Activated naive CD8-positive, alpha-beta T cell treated with anti-CD3 and anti-CD28 coated beads for 36 hours (primary cell): ENCODE results near the gene BTG2. TPM values are rescaled to one million over a fixed set of nuclear protein-coding genes. Genes with fewer than 3 reads are reported as not detected.
A peak's percentile ranks its signal among the peaks of the same experiment; 100 is the strongest.
"Not testable (repeated sequence)": the region's sequence is repeated elsewhere in the genome, so short reads cannot be mapped to it uniquely, and the experiment has no call there.

Experiments
- DNase-seq: peaks from one replicate; pipeline ENCODE4 v3.0.0; 2021
- H3K27ac Mint-ChIP-seq: one replicate; pipeline ENCODE4 v1.8.0; 2022; ENCODE audit warnings: mild to moderate bottlenecking, moderate library complexity, mixed read lengths
- H3K27me3 Mint-ChIP-seq: one replicate; pipeline ENCODE4 v1.8.0; 2022; ENCODE audit warnings: mild to moderate bottlenecking, mixed read lengths
- H3K36me3 Mint-ChIP-seq: one replicate; pipeline ENCODE4 v1.8.0; 2021; ENCODE audit warnings: mild to moderate bottlenecking, mixed read lengths
- H3K4me1 Mint-ChIP-seq: one replicate; pipeline ENCODE4 v1.8.0; 2021; ENCODE audit warnings: mixed read lengths
- H3K4me3 Mint-ChIP-seq: one replicate; pipeline ENCODE4 v1.8.0; 2022; ENCODE audit warnings: mild to moderate bottlenecking, moderate library complexity, mixed read lengths
- H3K9me3 Mint-ChIP-seq: one replicate; pipeline ENCODE4 v1.8.0; 2022; ENCODE audit warnings: mixed read lengths
- total RNA-seq, 2 experiments: library from RNA; stranded (reverse); gene quantifications; one replicate each; pipeline ENCODE4 v1.2.3, GENCODE V29; 2021

Gene BTG2
- total RNA-seq, 2 experiments from 2014 or later: 74.7 to 81.2 TPM

DNA sequence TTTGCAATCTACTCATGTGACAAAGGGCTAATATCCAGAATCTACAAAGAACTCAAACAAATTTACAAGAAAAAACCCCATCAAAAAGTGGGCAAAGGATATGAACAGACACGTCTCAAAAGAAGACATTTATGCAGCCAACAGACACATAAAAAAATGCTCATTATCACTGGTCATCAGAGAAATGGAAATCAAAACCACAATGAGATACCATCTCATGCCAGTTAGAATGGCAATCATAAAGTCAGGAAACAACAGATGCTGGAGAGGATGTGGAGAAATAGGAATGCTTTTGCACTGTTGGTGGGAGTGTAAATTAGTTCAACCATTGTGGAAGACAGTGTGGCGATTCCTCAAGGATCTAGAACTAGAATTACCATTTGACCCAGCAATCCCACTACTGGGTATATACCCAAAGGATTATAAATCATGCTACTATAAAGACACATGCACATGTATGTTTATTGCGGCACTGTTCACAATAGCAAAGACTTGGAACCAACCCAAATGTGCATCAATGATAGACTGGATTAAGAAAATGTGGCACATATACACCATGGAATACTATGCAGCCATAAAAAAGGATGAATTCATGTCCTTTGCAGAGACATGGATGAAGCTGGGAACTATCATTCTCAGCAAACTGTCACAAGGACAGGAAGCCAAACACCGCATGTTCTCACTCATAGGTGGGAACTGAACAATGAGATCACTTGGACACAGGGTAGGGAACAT is 8.9 kb downstream of the BTG2 start:
- DNase-seq, H3K27ac Mint-ChIP-seq, H3K27me3 Mint-ChIP-seq, H3K4me3 Mint-ChIP-seq, H3K9me3 Mint-ChIP-seq: not testable (repeated sequence)
- H3K4me1 Mint-ChIP-seq: peaks cover 40% of the 10 kb centered on the region
- peaks cover 37% of the 10 kb centered on the region for H3K36me3 Mint-ChIP-seq

DNA sequence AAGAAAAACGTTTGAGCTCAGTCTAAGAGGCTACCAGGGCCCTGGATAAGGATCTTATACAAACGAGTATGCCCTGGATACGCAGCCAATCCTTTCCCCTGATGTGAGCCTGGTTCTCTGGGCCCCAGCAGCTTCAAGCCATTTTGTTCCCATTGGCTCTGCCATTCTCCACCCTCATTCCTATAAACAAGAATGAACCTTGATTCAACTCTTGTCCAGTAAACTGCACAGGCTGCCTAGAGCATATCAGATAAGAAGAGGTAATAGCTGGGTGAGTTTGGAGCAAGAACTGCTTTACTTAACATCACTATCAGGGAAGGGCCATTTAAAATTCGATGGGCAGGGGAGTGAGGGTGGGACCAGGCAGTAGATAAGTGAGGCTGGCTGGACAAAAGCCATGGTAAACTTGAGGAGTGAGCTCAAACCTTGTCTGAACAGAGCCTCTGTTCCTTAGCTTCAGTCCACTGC is 11.3 kb downstream of the BTG2 start:
- Mint-ChIP-seq H3K27ac (peak overlapping the region; percentile 9), H3K4me3 (no peak overlapping the region), H3K9me3 (peaks cover 2% of the 10 kb centered on the region), H3K27me3 (no peaks in the 10 kb centered on the region), H3K4me1 (peaks cover 36% of the 10 kb centered on the region), H3K36me3 (peaks cover 25% of the 10 kb centered on the region)
- no peak for DNase-seq

DNA sequence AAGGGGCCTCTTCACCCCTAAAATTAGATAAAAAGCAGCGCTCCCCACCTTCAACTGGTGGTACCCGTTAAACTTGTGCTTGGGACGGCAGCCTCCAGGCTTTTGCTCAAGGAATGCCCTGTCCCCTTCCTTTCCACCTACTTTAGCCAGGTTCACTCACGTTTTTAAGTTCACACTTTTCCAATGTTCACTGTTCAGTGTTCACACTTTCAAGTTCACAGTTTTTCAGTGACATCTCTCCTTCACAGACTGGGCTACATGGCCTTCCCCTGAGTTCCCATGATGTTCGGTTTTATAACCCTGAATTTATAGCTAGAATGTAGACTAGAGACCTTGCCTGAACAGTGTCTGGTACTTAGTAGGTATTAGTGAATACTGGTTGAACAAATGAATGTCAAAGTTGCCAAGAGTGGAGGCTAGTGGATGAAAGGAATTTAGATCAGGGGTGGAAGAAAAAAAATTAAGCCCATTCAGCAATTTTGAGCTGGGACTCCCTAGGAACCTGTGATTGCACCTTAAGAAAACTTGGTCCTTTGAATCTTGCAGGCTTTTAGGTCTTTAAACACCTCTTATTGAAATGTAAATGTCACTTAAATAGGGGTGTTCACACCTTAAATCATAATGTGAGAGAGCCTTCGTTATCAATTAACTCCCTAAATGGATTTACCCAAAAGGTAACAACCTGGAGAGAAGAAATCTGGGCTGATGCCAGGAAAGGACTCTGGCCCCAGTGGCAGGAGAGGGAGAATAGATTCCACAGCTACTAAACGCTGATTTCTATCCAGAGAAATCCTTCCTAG is 12.3 kb downstream of the BTG2 start:
- Mint-ChIP-seq H3K36me3 (peaks cover 25% of the 10 kb centered on the region), H3K4me1 (peaks cover 44% of the 10 kb centered on the region), H3K27ac (no peak overlapping the region), H3K27me3 (no peaks in the 10 kb centered on the region), H3K4me3 (no peak overlapping the region), H3K9me3 (peaks cover 2% of the 10 kb centered on the region)
- DNase-seq: no peak

DNA sequence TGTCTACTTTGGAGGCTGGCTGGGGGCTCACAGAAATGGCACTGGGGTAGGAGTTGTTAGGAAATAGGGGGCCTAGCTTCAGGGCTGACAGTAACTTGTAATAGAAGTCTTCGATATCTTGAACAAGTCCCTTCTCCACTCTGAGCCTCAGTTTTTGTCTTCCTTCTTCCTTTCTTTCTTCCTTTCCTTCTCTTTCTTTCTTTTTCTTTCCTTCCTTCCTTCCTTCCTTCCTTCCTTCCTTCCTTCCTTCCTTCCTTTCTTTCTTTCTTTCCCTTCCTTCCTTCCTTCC is 12.9 kb downstream of the BTG2 start:
- Mint-ChIP-seq H3K36me3 (peaks cover 22% of the 10 kb centered on the region), H3K27me3 (no peaks in the 10 kb centered on the region), H3K9me3 (peaks cover 2% of the 10 kb centered on the region), H3K4me3 (no peak overlapping the region), H3K27ac (no peak overlapping the region), H3K4me1 (peaks cover 50% of the 10 kb centered on the region)
- DNase-seq: no peak

DNA sequence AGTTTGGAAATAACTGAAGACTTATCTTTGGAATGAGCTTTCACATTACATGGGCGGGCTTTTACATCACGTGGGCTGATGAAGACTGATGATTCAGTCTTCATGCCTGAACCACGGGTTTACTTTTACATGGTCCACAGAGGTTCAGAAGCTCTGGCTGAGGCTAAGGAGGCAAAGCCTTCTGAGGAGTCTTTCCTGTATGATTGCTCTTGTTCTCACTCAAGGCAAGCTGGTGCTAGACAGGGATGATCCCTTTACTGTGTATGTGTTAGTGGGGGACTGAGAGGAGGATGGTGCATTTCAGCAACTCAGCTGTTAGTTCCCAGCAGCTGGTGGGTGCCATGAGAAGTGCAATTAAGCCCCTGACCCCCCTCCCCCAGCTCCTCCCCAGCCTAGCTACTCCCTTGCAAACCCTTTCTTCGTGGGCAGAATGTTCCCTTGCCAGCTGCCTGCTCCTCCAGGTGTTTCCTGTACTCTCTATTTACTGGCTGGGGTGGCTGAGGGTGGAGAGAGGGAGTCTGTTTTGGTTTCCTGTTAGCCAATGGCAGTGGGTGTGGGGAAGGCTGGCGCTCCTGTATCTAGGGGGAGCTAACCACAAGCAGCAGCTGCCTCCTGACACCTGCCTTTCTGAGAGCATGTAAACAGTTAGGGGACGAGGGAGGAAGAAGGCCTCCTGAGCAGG is 15.4 kb downstream of the BTG2 start:
- Mint-ChIP-seq H3K27ac (peak overlapping the region; percentile 54), H3K4me3 (peak overlapping the region; percentile 16), H3K4me1 (peaks cover 67% of the 10 kb centered on the region), H3K27me3 (no peaks in the 10 kb centered on the region), H3K36me3 (peaks cover 2% of the 10 kb centered on the region), H3K9me3 (no peaks in the 10 kb centered on the region)
- DNase-seq: peak; percentile 58

DNA sequence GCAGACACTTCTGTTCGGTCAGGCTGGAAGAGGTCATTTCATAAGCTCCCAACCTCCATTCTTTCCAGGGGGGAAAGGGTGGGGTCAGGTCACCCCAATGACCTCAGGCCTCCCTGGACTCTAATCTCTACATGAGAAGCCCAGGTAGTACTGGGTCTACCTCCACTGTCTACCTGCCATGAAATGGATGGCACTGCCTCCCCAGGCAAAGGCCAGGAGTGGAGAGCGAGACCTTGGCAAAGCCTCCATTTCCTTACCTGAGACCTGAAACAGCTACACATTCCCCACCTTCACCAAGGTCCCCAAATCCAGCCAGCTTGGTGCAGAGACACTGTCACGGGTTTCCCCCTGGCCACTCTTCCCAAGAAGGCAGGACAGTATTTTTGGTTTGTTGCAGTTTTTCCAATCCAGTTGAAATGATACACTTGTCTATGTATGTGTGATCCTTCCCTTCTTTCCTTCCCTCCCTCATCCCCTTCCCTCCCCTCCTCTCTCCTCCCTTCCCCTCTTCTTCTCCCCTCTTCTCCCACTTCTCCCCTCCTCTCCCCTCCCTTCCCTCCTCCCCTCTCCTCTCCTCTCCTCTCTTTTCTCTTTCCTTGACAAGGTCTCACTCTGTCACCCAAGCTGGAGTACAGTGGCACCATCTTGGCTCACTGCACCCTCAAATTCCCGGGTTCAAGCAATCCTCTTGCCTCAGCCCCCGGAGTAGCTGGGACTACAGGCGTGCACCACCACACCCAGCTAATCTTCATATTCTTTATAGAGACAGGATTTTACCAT is 16.1 kb downstream of the BTG2 start:
- Mint-ChIP-seq H3K9me3 (no peaks in the 10 kb centered on the region), H3K4me1 (peaks cover 74% of the 10 kb centered on the region), H3K36me3 (no peaks in the 10 kb centered on the region), H3K4me3 (peak overlapping the region; percentile 16), H3K27ac (peak overlapping the region; percentile 57), H3K27me3 (no peaks in the 10 kb centered on the region)
- DNase-seq: no peak

DNA sequence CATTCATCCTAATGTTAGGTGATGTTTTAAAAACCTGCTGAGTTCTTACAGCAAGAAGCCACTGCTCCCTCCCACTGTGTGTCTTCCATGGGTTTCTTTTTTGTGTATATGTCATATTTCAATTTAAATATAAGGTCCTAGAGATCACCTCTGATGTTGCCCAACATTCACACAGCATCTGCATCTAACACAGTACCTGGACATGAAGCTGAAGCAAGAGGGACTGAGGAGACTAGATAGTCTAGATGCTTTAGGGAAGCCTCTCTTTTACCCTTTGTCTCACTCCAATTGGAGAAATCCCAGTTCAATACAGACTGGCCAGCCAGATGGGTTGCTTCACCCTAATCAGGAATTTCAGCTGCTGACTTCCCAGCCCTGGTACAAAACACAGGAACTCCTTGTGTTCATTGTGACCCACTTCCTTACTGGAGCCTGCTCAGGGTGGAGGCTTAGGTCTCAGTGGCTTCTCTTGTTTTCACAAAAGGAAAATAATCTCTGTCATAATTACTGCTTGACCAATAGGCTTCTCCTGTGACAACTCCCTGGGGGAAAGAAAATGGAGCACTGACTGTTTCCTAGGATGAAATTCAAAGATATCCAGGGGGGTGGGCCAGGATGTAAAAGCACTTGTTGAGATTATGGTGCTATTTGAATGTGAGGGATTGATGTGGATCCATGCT is 17.3 kb downstream of the BTG2 start:
- H3K27me3 Mint-ChIP-seq: no peaks in the 10 kb centered on the region
- H3K27ac Mint-ChIP-seq: peak overlapping the region; percentile 75
- H3K4me3 Mint-ChIP-seq: no peak overlapping the region
- no peaks in the 10 kb centered on the region for H3K9me3 Mint-ChIP-seq
- no peaks in the 10 kb centered on the region for H3K36me3 Mint-ChIP-seq
- peaks cover 77% of the 10 kb centered on the region for H3K4me1 Mint-ChIP-seq
- no peak for DNase-seq

DNA sequence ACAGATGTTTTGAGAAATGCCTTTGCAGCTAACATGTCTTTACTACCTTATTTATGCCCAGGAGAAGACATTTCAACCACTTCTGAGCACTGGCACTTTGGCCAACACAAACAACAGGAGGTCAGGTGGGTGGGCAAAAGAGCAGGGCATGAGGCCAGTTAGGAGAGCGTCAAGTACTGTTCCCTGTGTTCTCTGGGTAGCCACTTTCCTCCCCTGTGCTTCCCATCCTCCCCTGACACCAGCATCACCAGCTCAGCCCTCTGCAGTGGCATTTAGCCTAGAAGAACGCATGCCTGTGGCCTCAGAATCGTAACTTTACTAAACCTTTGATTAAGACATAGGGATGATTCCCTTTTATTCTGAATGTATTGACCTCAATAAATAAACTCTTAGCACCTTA is 18.3 kb downstream of the BTG2 start:
- Mint-ChIP-seq H3K4me1 (peaks cover 86% of the 10 kb centered on the region), H3K27me3 (no peaks in the 10 kb centered on the region), H3K27ac (peak overlapping the region; percentile 75), H3K4me3 (peak overlapping the region; percentile 48), H3K36me3 (no peaks in the 10 kb centered on the region), H3K9me3 (no peaks in the 10 kb centered on the region)
- DNase-seq: no peak

DNA sequence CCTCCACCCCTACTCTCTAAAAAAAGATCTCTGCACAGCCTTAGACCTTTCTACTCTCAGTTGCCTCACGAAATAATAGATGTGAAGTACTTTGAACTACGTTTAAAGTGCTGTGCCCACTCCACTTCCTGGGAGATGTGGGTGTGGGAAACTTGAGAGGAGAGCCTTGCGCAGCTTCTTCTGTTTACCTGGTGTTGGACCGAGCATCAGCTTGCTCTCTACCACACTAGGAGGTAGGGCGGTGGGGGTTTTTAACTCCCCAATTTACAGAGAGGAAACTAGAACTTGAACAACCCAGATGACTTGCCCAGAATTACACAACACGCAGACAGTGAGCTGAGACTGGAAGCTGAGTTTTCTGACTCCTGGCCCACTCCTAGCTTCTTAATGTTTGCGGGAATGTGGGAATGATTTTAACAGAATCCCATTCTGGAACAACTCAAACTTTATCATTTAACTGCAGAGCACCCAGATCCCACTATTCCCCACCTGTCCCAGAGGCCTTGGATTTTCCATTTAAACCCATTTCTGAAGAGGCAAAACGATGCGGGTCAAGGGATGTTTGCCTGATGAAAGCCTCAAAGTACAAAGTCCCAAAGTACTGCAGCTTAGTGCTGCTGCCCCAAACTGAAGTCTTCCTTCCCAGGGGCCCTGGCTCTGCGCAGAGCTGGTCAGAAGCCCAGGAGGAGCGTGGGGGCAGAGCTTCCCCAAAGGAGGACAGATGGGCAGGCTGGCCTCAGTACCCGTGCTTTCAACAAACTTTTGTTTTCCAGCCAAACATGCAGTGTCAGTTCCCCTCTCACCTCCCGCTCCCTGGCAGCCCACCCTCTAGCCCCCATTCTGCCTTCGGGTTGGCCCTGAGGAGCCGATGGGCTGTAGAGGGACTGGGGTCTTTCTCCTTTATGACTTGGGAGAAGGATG is 19.0 kb downstream of the BTG2 start:
- Mint-ChIP-seq H3K36me3 (no peaks in the 10 kb centered on the region), H3K4me3 (peak overlapping the region; percentile 50), H3K27me3 (no peaks in the 10 kb centered on the region), H3K9me3 (no peaks in the 10 kb centered on the region), H3K4me1 (peaks cover 85% of the 10 kb centered on the region), H3K27ac (peak overlapping the region; percentile 75)
- DNase-seq: peak; percentile 45

DNA sequence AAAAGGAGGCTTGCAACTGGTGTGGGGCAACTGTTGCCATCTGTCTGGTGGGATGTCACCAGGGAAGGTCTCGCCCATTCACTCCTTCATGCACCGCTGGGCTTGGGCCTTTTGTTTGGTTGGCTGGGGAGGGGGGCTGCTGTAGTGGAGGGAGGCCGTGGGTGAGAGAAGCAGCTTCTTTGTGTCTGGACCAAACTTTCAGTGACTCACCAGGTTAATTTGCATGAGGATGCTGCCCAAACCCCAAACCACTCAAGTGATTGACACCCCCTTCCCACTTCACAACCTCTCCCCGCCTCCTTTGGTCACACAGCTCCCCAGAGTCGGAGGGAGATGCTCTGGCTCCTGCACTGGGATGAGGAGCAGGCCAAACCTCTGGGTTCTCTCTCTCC is 19.7 kb downstream of the BTG2 start:
- Mint-ChIP-seq H3K36me3 (no peaks in the 10 kb centered on the region), H3K9me3 (no peaks in the 10 kb centered on the region), H3K4me3 (peak overlapping the region; percentile 50), H3K4me1 (peaks cover 81% of the 10 kb centered on the region), H3K27ac (peak overlapping the region; percentile 69), H3K27me3 (no peaks in the 10 kb centered on the region)
- peak; percentile 69 for DNase-seq

DNA sequence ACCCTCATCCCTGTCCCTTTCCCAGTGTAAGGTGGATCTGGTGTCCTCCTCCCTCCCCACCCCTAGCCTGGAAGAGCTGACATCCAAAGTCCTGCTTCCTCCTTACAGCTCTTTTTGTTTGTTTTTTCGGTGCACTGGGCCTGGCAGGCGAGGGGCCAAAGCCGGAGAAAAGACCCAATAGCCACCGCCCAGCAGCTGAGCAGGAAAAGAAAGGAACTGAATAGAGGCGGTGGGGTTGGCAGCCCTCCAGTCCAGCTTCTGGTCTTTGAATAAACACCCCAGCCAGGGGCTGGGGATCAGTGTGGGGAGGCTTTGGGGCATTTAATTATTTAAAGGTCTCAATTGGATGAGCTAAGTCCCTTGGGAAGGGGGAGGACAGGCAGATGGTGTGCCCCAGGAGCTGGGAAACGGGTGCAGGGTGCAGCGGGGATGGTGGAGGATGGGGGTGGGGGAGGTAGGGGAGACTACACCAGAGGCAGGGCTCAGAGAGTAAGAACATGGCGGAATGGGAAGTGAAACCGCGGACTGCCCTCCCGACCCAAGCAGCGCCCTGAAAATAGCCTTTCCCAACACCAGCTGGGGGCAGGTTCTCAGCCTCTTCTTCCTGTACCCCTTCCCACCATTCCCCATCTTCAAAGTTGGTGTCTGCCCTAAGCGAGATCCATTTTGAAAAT is 20.2 kb downstream of the BTG2 start:
- peak overlapping the region; percentile 24 for H3K4me3 Mint-ChIP-seq
- no peak for DNase-seq
- H3K27me3 Mint-ChIP-seq: no peaks in the 10 kb centered on the region
- peaks cover 75% of the 10 kb centered on the region for H3K4me1 Mint-ChIP-seq
- no peaks in the 10 kb centered on the region for H3K36me3 Mint-ChIP-seq
- no peaks in the 10 kb centered on the region for H3K9me3 Mint-ChIP-seq
- peak overlapping the region; percentile 69 for H3K27ac Mint-ChIP-seq

DNA sequence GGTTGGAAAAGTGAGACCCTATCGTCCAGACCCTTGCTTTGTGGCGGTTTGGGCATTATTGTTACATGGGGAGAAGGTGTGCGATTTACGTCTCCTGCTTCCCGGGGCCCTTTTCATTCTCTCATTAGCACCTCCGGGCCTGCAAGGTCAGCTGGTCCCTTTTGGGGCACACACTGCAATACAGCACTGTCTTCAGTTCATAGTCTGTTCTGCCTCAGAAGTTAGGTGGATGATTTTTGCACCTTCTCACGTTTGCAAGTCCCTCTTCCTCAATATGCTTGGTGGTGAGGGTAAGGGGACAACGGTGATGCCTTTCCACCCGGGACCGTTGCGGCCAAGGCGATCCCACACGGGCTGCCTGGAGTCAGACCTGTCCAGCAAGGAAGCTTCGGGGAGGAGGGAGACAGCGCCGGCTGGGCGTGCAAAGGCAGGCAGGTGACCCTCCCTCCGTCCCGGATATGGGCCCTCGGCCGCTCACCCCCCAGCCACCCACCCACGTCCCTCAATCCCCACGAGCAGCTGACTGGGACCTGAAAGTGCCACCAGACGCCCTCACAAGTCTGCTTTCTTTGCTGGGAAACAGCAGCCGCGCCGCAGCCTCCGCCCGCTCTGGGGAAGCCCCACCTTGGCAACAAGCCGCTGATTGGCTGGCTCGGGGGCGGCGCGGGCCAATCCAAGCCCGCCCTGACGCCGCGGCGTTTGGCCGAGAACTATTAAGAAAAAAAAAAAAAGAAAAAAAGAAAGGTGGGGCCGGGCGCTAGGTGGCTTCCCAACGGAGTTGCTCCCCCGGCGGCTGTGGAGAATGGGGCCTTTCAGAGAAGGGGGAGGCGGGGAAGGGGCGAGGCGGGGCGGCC is 21.7 kb downstream of the BTG2 start:
- peaks cover 61% of the 10 kb centered on the region for H3K4me1 Mint-ChIP-seq

More for the DNA sequence above, 21.7 kb downstream of the BTG2 start:
- Mint-ChIP-seq H3K4me3 (peak overlapping the region; percentile 80), H3K27me3 (no peaks in the 10 kb centered on the region), H3K27ac (peak overlapping the region; percentile 92), H3K9me3 (no peaks in the 10 kb centered on the region), H3K36me3 (no peaks in the 10 kb centered on the region)
- DNase-seq: peak; percentile 97
